DND-41 (cell line): Measurements from ENCODE around the gene IFNG.

Experiments
- CTCF ChIP-seq: IDR thresholded peaks from 2 replicates; pipeline ENCODE4 v1.5.1; 2012; ENCODE audit warnings: borderline replicate concordance, low read length, moderate library complexity, mild to moderate bottlenecking; ENCODE audit not compliant: poor library complexity, severe bottlenecking; ENCODE audit errors: extremely low read depth
- EZH2 ChIP-seq: IDR thresholded peaks from 3 replicates; pipeline ENCODE4 v1.6.1; 2012; ENCODE audit warnings: borderline replicate concordance, low read depth, mild to moderate bottlenecking, moderate library complexity, low read length, inconsistent platforms; ENCODE audit not compliant: severe bottlenecking

- TF ChIP-seq CTCF (no peak), EZH2 (no peak)
Observed at GRCh38 chr12:68199127-68199526, 39.6 kb upstream of the IFNG start.
